Muscle of leg (tissue), 11 donors: ENCODE measurements around the gene NUTM2G. TPM values are rescaled to one million over a fixed set of nuclear protein-coding genes. Genes with fewer than 3 reads are reported as not detected.
"Not testable (repeated sequence)": the region's sequence is repeated elsewhere in the genome, so short reads cannot be mapped to it uniquely, and the experiment has no call there.

Experiments
- DNase-seq: peaks from one replicate; pipeline ENCODE4 v3.0.0; 2013
- H3K27ac ChIP-seq: one replicate; pipeline ENCODE4 v1.5.1; 2013; ENCODE audit warnings: mild to moderate bottlenecking, low read length, control low read depth
- H3K27me3 ChIP-seq: one replicate; pipeline ENCODE4 v1.6.1; 2013; ENCODE audit warnings: low read length; ENCODE audit not compliant: control insufficient read depth, insufficient read depth
- H3K36me3 ChIP-seq: one replicate; pipeline ENCODE4 v1.6.1; 2013; ENCODE audit warnings: low read length; ENCODE audit not compliant: control insufficient read depth, insufficient read depth
- H3K4me1 ChIP-seq: one replicate; pipeline ENCODE4 v1.6.1; 2013; ENCODE audit warnings: low read length; ENCODE audit not compliant: control insufficient read depth, insufficient read depth
- H3K4me3 ChIP-seq: one replicate; pipeline ENCODE4 v1.5.1; 2013; ENCODE audit warnings: low read length, control low read depth
- H3K9me3 ChIP-seq: replicated peaks from 2 replicates; pipeline ENCODE4 v1.6.1; 2013; ENCODE audit warnings: low read depth, low read length; ENCODE audit not compliant: control insufficient read depth
- WGBS: methylation state at CpG from one replicate; pipeline ENCODE4 v1.1.5; 2013; ENCODE audit warnings: missing lambda C conversion rate; ENCODE audit not compliant: insufficient coverage; 5-methylcytosine and 5-hydroxymethylcytosine counted together
- polyA plus RNA-seq, 8 donors: library from polyadenylated mRNA; unstranded; fragments of 120-200 nt; gene quantifications; one replicate each; pipeline versions ENCODE4 v1.2.1 to v1.2.3, GENCODE V29; 2013; ENCODE audit warnings: inconsistent platforms in 1 of 8, low replicate concordance in 1 of 8; ENCODE audit not compliant: insufficient read length in 8 of 8, insufficient read depth in 1 of 8
- total RNA-seq: library from RNA; stranded (reverse); fragments of 120-200 nt; gene quantifications from one replicate; pipeline ENCODE4 v1.2.4, GENCODE V29; 2013

The NUTM2G gene
- total and polyA plus RNA-seq, 9 donors: 0.28 to 1.5 (median 0.65) TPM; not detected in 1

DNA sequence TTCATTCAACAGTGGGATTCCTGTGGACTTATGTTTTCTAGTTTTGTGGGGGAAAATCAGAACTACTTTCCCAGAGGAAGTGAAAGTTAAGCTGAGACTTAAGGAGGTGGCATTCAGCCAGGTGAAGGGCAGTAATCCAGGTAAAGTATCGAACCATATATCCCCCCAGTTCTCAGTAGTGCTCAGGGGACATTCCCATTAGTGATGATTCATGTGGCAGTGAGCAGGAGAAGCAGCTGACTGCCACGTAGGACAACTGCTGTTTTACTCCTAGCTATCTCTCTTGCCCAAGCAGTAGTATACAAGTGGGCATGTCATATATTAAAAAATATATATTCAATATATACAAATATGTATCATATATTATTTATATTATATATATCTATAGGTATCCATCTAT, 13.1 kb upstream of the NUTM2G start:
- H3K27ac ChIP-seq, DNase-seq, H3K9me3 ChIP-seq, H3K4me3 ChIP-seq, H3K4me1 ChIP-seq, H3K36me3 ChIP-seq, H3K27me3 ChIP-seq: not testable (repeated sequence)
- no CpG with 5 or more reads among the region's 2 CpGs for WGBS

DNA sequence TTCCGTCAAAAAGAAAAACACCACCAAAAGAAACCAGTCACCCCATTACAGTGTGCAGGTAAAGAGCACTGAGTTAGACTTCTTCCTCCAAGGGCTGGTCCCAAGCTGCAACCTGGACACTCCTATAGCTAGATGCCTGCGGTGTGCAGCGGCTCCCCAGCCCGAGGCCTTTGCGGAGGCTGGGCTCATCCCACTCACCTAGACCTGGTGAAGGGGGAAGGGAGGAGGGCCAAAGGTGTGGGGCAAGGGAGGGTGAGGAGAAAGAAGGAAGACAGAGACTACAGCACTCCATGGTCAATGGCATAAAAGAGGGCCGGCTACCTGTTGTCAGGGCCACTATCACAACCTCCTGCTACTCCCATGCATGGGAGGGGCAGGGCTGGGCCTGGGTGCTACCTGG, 12.1 kb upstream of the NUTM2G start:
- not testable (repeated sequence) for H3K4me3 ChIP-seq, H3K27ac ChIP-seq, H3K9me3 ChIP-seq, H3K36me3 ChIP-seq, H3K4me1 ChIP-seq, H3K27me3 ChIP-seq, DNase-seq
- no CpG with 5 or more reads among the region's 6 CpGs for WGBS

DNA sequence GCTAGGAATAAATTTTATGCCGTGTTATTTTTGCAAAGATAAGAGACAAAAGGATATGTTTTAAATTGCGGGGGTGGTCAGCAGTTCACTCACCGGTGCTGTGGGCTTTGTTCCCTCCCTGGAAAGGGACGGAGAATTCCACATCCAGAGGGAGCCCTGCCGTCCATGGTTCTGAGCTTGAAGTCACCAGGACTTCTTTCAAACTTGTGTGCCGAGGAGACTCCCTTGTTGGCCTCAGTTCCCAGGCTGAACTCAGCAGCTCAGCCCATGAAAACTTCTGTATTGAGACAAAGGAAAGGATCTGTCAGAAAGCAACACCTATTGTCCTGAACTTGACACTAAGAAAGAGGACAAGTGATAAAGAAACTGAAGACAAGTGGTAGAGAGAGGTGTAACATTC, 10.1 kb upstream of the NUTM2G start:
- H3K36me3 ChIP-seq: not testable (repeated sequence)
- WGBS: 73% methylated on average over 3 of the region's 6 CpGs

DNA sequence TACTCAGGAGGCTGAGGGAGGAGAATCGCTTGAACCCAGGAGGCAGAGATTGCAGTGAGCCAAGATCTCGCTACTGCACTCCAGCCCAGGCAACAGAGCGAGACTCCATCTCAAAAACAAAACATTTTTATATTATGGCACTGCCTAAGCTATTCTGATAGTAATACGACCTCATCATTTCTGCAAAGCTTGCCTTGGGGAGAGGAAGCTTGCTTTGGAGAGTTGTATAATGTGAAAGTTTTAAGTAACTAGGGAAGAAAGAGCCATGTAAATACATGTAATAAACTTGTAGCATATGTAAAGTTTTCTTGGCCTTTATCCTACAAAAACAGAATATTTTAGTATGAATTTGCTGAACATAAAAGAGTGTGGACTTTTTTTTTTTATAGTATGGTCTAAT, 7.8 kb upstream of the NUTM2G start:
- not testable (repeated sequence) for H3K36me3 ChIP-seq, H3K4me3 ChIP-seq, DNase-seq, H3K4me1 ChIP-seq, H3K27ac ChIP-seq, H3K27me3 ChIP-seq, H3K9me3 ChIP-seq
- WGBS: no CpG with 5 or more reads among the region's 4 CpGs

More for the DNA sequence above, 10.1 kb upstream of the NUTM2G start:
- H3K27me3 ChIP-seq, H3K4me3 ChIP-seq, DNase-seq, H3K27ac ChIP-seq, H3K9me3 ChIP-seq, H3K4me1 ChIP-seq: not testable (repeated sequence)

DNA sequence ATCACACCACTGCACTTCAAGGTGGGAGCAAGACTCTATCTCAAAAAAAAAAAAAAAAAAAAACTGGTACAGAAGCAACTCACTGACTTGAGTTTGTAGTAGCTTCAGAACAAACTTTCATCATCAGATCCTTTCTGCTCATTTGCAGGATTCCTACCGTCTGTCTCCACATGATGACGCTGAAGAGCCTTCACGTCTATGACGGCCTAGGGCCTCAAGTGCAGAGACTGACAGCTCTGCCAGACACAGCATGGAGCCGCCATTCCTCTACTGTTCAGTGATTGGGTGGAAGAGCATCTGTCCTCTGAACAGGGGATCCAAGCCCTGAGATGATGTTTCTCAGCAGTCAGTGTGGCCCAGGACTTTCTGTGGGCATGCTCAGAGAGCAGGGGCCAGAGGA, 3.1 kb upstream of the NUTM2G start:
- not testable (repeated sequence) for H3K27ac ChIP-seq, H3K4me1 ChIP-seq, H3K9me3 ChIP-seq, H3K4me3 ChIP-seq, H3K27me3 ChIP-seq, H3K36me3 ChIP-seq, DNase-seq
- WGBS: no CpG with 5 or more reads among the region's 5 CpGs

DNA sequence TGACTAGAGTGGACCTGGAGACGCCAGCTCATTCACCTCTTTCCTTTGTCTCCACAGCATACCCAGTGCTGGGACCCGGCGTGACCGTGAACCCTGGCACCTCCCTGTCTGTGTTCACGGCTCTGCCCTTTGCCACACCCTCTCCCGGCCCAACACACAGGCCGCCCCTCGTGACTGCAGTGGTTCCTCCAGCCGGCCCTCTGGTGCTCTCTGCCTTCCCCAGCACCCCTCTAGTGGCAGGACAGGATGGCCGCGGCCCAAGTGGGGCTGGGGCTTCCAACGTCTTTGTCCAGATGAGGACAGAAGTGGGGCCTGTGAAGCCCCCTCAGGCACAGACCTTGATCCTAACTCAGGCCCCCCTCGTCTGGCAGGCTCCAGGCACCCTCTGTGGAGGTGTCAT, 3.0 kb downstream of the NUTM2G start:
- not testable (repeated sequence) for H3K9me3 ChIP-seq, H3K4me3 ChIP-seq, H3K27me3 ChIP-seq, H3K36me3 ChIP-seq, H3K27ac ChIP-seq, DNase-seq, H3K4me1 ChIP-seq
- 64% methylated on average over 2 of the region's 13 CpGs for WGBS

DNA sequence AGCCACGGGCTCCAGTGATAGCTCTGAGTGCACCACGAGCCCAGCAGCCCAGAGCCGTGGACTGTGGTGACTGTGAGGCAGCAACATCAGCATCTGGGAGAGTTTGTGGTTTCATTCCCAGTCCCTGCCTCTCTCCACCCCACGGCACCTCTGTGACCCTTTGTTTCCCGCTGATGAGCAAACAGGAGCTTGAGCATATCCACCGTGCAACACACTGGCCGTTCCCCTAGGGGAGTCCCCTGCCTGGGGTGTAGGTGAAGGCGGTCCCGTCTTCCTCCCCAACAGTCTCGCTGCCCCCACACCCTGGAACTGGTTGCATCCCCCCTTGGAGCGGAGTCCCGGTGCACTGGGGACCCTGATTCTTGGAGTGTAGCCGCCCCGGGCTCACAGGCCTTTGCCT, 5.5 kb downstream of the NUTM2G start:
- WGBS: no CpG with 5 or more reads among the region's 14 CpGs
- not testable (repeated sequence) for H3K4me1 ChIP-seq, DNase-seq, H3K9me3 ChIP-seq, H3K27me3 ChIP-seq, H3K4me3 ChIP-seq, H3K27ac ChIP-seq, H3K36me3 ChIP-seq

DNA sequence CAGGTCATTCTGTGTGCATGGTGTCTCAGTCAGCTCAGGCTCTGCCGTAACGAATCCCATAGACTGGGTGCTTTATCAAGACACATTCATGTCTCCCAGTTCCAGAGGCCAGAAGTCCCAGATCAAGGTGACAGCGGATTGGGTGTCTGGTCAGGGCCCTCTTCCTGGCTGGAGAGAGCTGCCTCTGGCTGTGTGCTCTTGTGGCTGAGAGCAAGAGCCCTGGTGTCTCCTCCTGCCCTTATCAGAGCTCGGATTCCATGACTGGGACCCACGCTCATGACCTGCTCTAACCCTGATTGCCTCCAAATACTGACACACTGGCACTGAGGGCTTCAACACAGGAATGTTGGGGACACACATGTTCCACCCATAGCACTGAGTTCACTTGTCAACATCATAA, 6.1 kb downstream of the NUTM2G start:
- H3K27me3 ChIP-seq, H3K4me1 ChIP-seq, H3K27ac ChIP-seq, DNase-seq, H3K9me3 ChIP-seq, H3K4me3 ChIP-seq, H3K36me3 ChIP-seq: not testable (repeated sequence)
- no CpG with 5 or more reads among the region's 5 CpGs for WGBS

DNA sequence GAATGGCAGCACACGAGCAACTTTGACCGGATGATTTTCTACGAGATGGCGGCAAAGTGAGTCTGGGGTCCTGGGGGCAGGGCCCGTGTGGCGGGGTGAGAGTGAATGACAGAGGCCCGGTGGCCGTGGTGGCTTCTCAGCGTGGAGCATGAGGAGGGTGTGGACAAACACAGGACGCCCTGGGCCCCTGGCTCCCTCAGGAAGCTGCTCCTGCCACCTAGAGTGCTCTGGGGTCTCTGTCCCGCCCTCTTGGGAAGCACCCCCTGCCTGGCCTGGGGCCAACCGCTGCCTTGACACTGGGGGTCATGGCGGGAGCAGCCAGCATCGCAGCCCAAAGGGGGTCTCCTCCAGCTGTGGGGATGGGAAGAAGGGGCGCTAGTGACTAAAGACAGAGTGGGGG, 6.8 kb downstream of the NUTM2G start:
- H3K9me3 ChIP-seq, H3K4me1 ChIP-seq, H3K27ac ChIP-seq, H3K27me3 ChIP-seq, H3K36me3 ChIP-seq, DNase-seq, H3K4me3 ChIP-seq: not testable (repeated sequence)
- 87% methylated on average over 10 of the region's 15 CpGs for WGBS

DNA sequence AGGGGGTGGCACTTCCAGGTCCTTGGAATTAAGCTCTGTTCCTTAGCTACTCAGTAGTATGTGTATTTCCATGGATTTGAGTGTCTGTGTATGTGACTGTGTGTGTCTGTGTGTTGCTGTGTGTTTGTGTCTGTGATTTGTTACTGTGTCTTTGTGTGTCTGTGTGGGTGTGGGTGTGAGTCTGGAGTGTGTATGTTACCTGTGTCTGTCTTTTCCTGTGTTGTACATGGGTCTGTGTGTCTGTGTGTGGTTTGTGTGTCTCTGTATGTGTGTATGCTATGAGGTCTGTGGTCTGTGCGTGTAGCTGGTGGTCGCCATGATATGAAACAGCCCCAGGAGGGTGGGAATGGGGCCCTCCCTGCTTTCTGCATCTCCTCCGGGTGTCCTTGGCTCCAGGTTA, 8.8 kb downstream of the NUTM2G start:
- not testable (repeated sequence) for H3K27me3 ChIP-seq, H3K9me3 ChIP-seq, H3K27ac ChIP-seq, H3K36me3 ChIP-seq, H3K4me3 ChIP-seq, H3K4me1 ChIP-seq, DNase-seq
- no CpG with 5 or more reads among the region's 3 CpGs for WGBS

DNA sequence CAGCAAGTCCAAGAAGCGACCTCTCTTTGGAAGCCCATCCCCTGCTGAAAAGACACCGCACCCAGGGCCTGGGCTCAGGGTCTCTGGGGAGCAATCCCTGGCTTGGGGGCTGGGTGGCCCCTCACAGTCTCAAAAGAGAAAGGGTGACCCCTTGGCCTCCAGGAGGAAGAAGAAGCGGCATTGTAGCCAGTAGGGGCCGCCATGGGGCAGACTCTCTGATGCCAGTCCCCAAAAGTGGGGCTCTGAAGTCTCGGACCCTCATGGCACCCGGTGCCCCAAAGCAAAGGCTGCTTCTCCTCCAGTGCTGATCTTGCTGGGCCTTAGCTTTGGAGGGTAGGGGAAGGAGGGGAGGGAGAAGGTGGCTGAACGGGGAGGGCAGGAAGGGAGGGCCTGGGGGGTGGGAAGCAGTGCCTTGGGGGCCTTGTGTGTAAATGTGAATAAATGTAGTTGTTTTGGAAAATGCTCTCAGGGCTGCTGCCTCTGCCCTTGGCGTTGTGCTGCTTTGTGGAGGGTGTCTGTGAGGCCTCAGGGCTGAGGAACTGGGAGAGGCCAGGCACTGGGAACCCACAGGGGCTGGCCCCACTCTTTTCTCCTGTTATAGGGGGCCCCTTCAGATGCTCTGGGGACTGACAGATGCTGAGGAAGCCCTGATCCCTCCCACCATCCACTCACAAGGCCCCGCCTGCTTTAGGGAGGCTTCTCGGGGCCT, 10.5 kb downstream of the NUTM2G start:
- WGBS: no CpG with 5 or more reads among the region's 10 CpGs
- H3K4me1 ChIP-seq, H3K27me3 ChIP-seq, DNase-seq, H3K4me3 ChIP-seq, H3K9me3 ChIP-seq, H3K27ac ChIP-seq, H3K36me3 ChIP-seq: not testable (repeated sequence)
